Gastrocnemius medialis (tissue), 4 donors: Measurements from ENCODE around the gene LGALS16. TPM values are rescaled to one million over a fixed set of nuclear protein-coding genes. Genes with fewer than 3 reads are reported as not detected.
A peak's percentile ranks its signal among the peaks of the same experiment; 100 is the strongest.

Experiments used
- ATAC-seq, 2 donors: fragments of 150-250 bp; one replicate each; pipeline ENCODE4 v1.9.1; 2016
- DNase-seq, 2 donors: peaks; one replicate each; pipeline ENCODE4 v3.0.0-alpha.2; 2019
- H3K27ac ChIP-seq, 4 donors: fragments of 200-600 bp; sonication (generic); 1 replicate in 1 of 4; 2 replicates in 3 of 4; pipeline ENCODE4 v1.5.1; 2016 to 2018; ENCODE audit warnings: mild to moderate bottlenecking in 2 of 4, moderate library complexity in 1 of 4
- H3K27me3 ChIP-seq, 3 donors: fragments of 200-600 bp; sonication (generic) in 2 of 3; 1 replicate in 1 of 3; 2 replicates in 2 of 3; pipeline versions ENCODE4 v1.5.1 to v1.6.0; 2016 to 2019; ENCODE audit warnings: mild to moderate bottlenecking in 1 of 3, moderate library complexity in 1 of 3
- H3K36me3 ChIP-seq, 2 donors: fragments of 200-600 bp; sonication (generic) in 1 of 2; one replicate each; pipeline ENCODE4 v1.5.1; 2017 to 2018
- H3K4me1 ChIP-seq, 2 donors: fragments of 200-600 bp; sonication (generic) in 1 of 2; one replicate each; pipeline ENCODE4 v1.5.1; 2016 to 2017; ENCODE audit warnings: mild to moderate bottlenecking in 2 of 2
- H3K4me3 ChIP-seq, 4 donors: fragments of 200-600 bp; sonication (generic) in 3 of 4; 1 replicate in 1 of 4; 2 replicates in 3 of 4; pipeline ENCODE4 v1.5.1; 2016 to 2019; ENCODE audit warnings: mild to moderate bottlenecking in 2 of 4
- H3K9me3 ChIP-seq, 3 donors: fragments of 200-600 bp; sonication (generic) in 2 of 3; 1 replicate in 1 of 3; 2 replicates in 2 of 3; pipeline ENCODE4 v1.5.1; 2016 to 2019
- POLR2A ChIP-seq, 2 donors: fragments of 450-650 bp; IDR thresholded peaks; one replicate each; pipeline ENCODE4 v1.6.1; 2017; ENCODE audit warnings: antibody characterized with exemption in 2 of 2, mild to moderate bottlenecking in 2 of 2, moderate library complexity in 2 of 2
- in situ Hi-C, 4 donors: fragments of 200-750 bp; cut with MboI; loops; one replicate each; pipeline versions ENCODE4 v1.15.0 to v1.8.0; 2017; ENCODE audit warnings: low sequenced_read_pairs in 4 of 4
- intact Hi-C: fragments of 100-400 bp; cut with DNase I; formaldehyde crosslinking; loops from one replicate; pipeline ENCODE4 v1.15.1; 2023; ENCODE audit warnings: low total_unique reads
- total RNA-seq, 4 donors: library from RNA; depleted of rRNA; stranded (reverse); fragments of >200 nt; gene quantifications; one replicate each; pipeline versions ENCODE4 v1.1.0 to v1.2.3, GENCODE V29; 2016
- TF ChIP-seq, protein P1 (sequence below), 5 experiments: fragments of 450-650 bp in 3 of 5; fragments of 200-600 bp in 2 of 5; sonication (generic) in 2 of 5; IDR thresholded peaks in 4 of 5; conservative IDR thresholded peaks in 1 of 5; 1 replicate in 4 of 5; 2 replicates in 1 of 5; pipeline ENCODE4 v1.5.1; 2016 to 2019; ENCODE audit warnings: antibody characterized with exemption in 5 of 5, mild to moderate bottlenecking in 3 of 5, moderate library complexity in 3 of 5

Gene LGALS16
- total RNA-seq, 4 donors from 2014 or later, result not detected

- no peak for ATAC-seq
- in situ Hi-C loops, result no loop called here
Measured at GRCh38 chr19:39695759-39696158, 40.0 kb downstream of the LGALS16 start.

DNA sequence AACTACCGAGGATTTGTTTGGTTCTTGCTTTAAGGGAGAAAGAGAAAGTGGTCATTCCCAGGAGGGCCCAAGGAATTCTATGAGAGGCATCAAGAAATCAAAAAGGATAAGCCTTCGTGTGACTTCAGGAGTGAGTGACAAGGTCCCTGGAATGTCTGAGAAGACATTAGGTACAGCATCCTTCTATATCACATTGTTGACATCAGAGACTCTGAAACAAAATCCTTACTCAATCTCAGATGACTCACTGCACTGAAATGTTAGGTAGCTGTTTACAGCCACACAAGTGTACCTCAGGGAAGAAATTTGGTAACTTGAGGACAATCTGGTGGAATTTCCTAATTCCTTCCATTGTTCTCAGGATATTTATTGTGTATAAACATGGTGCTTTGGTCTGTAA is 40.7 kb downstream of the LGALS16 start:
- Histone ChIP-seq H3K27me3 (no peaks in the 10 kb centered on the region), H3K27ac (no peak overlapping the region), H3K36me3 (no peaks in the 10 kb centered on the region), H3K9me3 (no peaks in the 10 kb centered on the region), H3K4me3 (no peak overlapping the region), H3K4me1 (no peaks in the 10 kb centered on the region)
- DNase-seq, result no peak
- intact Hi-C loops, result no loop called here
- TF ChIP-seq POLR2A (IDR thresholded peaks at IDR 0.05), result no peak
- TF ChIP-seq, protein P1, sequence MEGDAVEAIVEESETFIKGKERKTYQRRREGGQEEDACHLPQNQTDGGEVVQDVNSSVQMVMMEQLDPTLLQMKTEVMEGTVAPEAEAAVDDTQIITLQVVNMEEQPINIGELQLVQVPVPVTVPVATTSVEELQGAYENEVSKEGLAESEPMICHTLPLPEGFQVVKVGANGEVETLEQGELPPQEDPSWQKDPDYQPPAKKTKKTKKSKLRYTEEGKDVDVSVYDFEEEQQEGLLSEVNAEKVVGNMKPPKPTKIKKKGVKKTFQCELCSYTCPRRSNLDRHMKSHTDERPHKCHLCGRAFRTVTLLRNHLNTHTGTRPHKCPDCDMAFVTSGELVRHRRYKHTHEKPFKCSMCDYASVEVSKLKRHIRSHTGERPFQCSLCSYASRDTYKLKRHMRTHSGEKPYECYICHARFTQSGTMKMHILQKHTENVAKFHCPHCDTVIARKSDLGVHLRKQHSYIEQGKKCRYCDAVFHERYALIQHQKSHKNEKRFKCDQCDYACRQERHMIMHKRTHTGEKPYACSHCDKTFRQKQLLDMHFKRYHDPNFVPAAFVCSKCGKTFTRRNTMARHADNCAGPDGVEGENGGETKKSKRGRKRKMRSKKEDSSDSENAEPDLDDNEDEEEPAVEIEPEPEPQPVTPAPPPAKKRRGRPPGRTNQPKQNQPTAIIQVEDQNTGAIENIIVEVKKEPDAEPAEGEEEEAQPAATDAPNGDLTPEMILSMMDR (IDR thresholded peaks at IDR 0.05 in 4 of 5, conservative IDR thresholded peaks at IDR 0.05 in 1 of 5), result no peak
- ATAC-seq, result peak in 1 of 2 donors; percentile 36
- in situ Hi-C loops, result no loop called here

More at GRCh38 chr19:39695759-39696158, 40.0 kb downstream of the LGALS16 start:
- no peaks in the 10 kb centered on the region for H3K36me3 ChIP-seq
- H3K4me1 ChIP-seq, result no peaks in the 10 kb centered on the region
- TF ChIP-seq, protein P1 (IDR thresholded peaks at IDR 0.05 in 4 of 5, conservative IDR thresholded peaks at IDR 0.05 in 1 of 5), result no peak
- no peak for TF ChIP-seq POLR2A (IDR thresholded peaks at IDR 0.05)
- intact Hi-C loops, result no loop called here
- H3K9me3 ChIP-seq, result no peaks in the 10 kb centered on the region
- no peak for DNase-seq
- no peaks in the 10 kb centered on the region for H3K27me3 ChIP-seq
- H3K4me3 ChIP-seq, result no peak overlapping the region
- H3K27ac ChIP-seq, result no peak overlapping the region

GRCh38 chr19:39698535-39698934 is 42.8 kb downstream of the LGALS16 start:
- no peak for ATAC-seq
- TF ChIP-seq, protein P1 (IDR thresholded peaks at IDR 0.05 in 4 of 5, conservative IDR thresholded peaks at IDR 0.05 in 1 of 5), result no peak
- no peak for TF ChIP-seq POLR2A (IDR thresholded peaks at IDR 0.05)
- no peaks in the 10 kb centered on the region for H3K27me3 ChIP-seq

GRCh38 chr19:39701291-39701690 is 45.6 kb downstream of the LGALS16 start:
- no peaks in the 10 kb centered on the region for H3K4me1 ChIP-seq
- H3K9me3 ChIP-seq, result no peaks in the 10 kb centered on the region
- in situ Hi-C loops (no loop called here), intact Hi-C loops (no loop called here)
- H3K27ac ChIP-seq, result no peak overlapping the region
- H3K4me3 ChIP-seq, result no peak overlapping the region
- no peak for DNase-seq
- no peaks in the 10 kb centered on the region for H3K36me3 ChIP-seq
- H3K27me3 ChIP-seq, result no peaks in the 10 kb centered on the region
- TF ChIP-seq POLR2A (IDR thresholded peaks at IDR 0.05), result no peak
- TF ChIP-seq, protein P1 (IDR thresholded peaks at IDR 0.05 in 4 of 5, conservative IDR thresholded peaks at IDR 0.05 in 1 of 5), result no peak
- ATAC-seq, result no peak

More at GRCh38 chr19:39698535-39698934, 42.8 kb downstream of the LGALS16 start:
- H3K4me1 ChIP-seq, result no peaks in the 10 kb centered on the region
- no peak for DNase-seq
- no peak overlapping the region for H3K4me3 ChIP-seq
- no peaks in the 10 kb centered on the region for H3K36me3 ChIP-seq
- in situ Hi-C loops, result no loop called here
- no peak overlapping the region for H3K27ac ChIP-seq
- no peaks in the 10 kb centered on the region for H3K9me3 ChIP-seq
- intact Hi-C loops, result no loop called here
